ENCODE data around the gene DGKQ.
"Not testable (repeated sequence)": the region's sequence is repeated elsewhere in the genome, so short reads cannot be mapped to it uniquely, and the experiment has no call there.

DGKQ gene

GRCh38 chr4:947491-947971 lies 25.8 kb downstream of the DGKQ start:
- DNase-seq: no peak

- no peak for DNase-seq
Observed at GRCh38 chr4:946517-947471, 26.6 kb downstream of the DGKQ start.

GRCh38 chr4:946103-946450 lies 27.3 kb downstream of the DGKQ start:
- DNase-seq: no peak

- no peak for DNase-seq
Observed at GRCh38 chr4:945274-946102, 27.9 kb downstream of the DGKQ start.

- not testable (repeated sequence) for DNase-seq
Observed at GRCh38 chr4:939508-939907, 33.9 kb downstream of the DGKQ start.

GRCh38 chr4:932713-933070 lies 40.7 kb downstream of the DGKQ start:
- DNase-seq: no peak

GRCh38 chr4:931960-932712 lies 41.2 kb downstream of the DGKQ start, which contains the start of the genes GAK and TMEM175:
Gene GAK, minus strand, starts transcription at chr4:932316. Its CDS starts 129 bp downstream, at chr4:932187.
Gene TMEM175, plus strand, starts transcription at chr4:932460. Its CDS starts 15,280 bp downstream, at chr4:947740.
- peak; percentile 73 for DNase-seq

- no peak for DNase-seq
Observed at GRCh38 chr4:931194-931959, 42.0 kb downstream of the DGKQ start.

- no peak for DNase-seq
Observed at GRCh38 chr4:930827-931193, 42.6 kb downstream of the DGKQ start.

GRCh38 chr4:930028-930551 lies 43.3 kb downstream of the DGKQ start:
- DNase-seq: no peak

GRCh38 chr4:929096-929765 lies 44.1 kb downstream of the DGKQ start:
- no peak for DNase-seq

- DNase-seq: not testable (repeated sequence)
Observed at GRCh38 chr4:927566-927965, 45.8 kb downstream of the DGKQ start.

- no peak for DNase-seq
Observed at GRCh38 chr4:926538-926937, 46.8 kb downstream of the DGKQ start.

- no peak for DNase-seq
Observed at GRCh38 chr4:925771-926500, 47.4 kb downstream of the DGKQ start.

GRCh38 chr4:925171-925570 lies 48.2 kb downstream of the DGKQ start:
- DNase-seq: no peak

GRCh38 chr4:924107-925096 lies 49.0 kb downstream of the DGKQ start:
- DNase-seq: no peak

- DNase-seq: no peak
Observed at GRCh38 chr4:921830-922331, 51.5 kb downstream of the DGKQ start.

GRCh38 chr4:919004-919680 lies 54.2 kb downstream of the DGKQ start:
- not testable (repeated sequence) for DNase-seq

Data from NCI-H446 treated with DMSO at 0.1 percent for 48 hours (cell line).